Chondrocyte (in vitro differentiated cells): Measurements from ENCODE around the gene RUFY1. TPM values are rescaled to one million over a fixed set of nuclear protein-coding genes. Genes with fewer than 3 reads are reported as not detected.
"Not testable (repeated sequence)": the region's sequence is repeated elsewhere in the genome, so short reads cannot be mapped to it uniquely, and the experiment has no call there.

ENCODE experiments used
- DNase-seq: peaks from one replicate; pipeline ENCODE4 v3.0.0; 2021; ENCODE audit warnings: mixed read lengths, low spot score
- H3K27ac Mint-ChIP-seq: one replicate; pipeline ENCODE4 v1.8.0; 2021; ENCODE audit warnings: mild to moderate bottlenecking, moderate library complexity, mixed read lengths; ENCODE audit not compliant: unreplicated experiment
- H3K27me3 Mint-ChIP-seq: 2 replicates; pipeline ENCODE4 v1.8.0; 2021; ENCODE audit warnings: low read depth, mixed read lengths
- H3K36me3 Mint-ChIP-seq: 2 replicates; pipeline ENCODE4 v1.8.0; 2021; ENCODE audit warnings: low read depth, mixed read lengths
- H3K4me1 Mint-ChIP-seq: 2 replicates; pipeline ENCODE4 v1.8.0; 2021; ENCODE audit warnings: low read depth, mild to moderate bottlenecking, mixed read lengths
- H3K4me3 Mint-ChIP-seq: one replicate; pipeline ENCODE4 v1.8.0; 2021; ENCODE audit warnings: mild to moderate bottlenecking, moderate library complexity, mixed read lengths; ENCODE audit not compliant: unreplicated experiment
- H3K9me3 Mint-ChIP-seq: 2 replicates; pipeline ENCODE4 v1.8.0; 2021; ENCODE audit warnings: low read depth, mixed read lengths
- CTCF ChIP-seq: fragments of 200-600 bp; sonication (generic); IDR thresholded peaks from 2 replicates; pipeline ENCODE4 v1.5.0; 2021; ENCODE audit warnings: antibody characterized with exemption, mild to moderate bottlenecking, moderate library complexity
- total RNA-seq: library from RNA; stranded (reverse); gene quantifications from 3 replicates; pipeline ENCODE4 v1.2.1, GENCODE V29; 2021

The RUFY1 gene
- total RNA-seq, 1 donor from 2014 or later = 36.9 TPM

GRCh38 chr5:179658179-179658856, 108.0 kb downstream of the RUFY1 start:
- H3K36me3 Mint-ChIP-seq, DNase-seq, H3K4me1 Mint-ChIP-seq, H3K27me3 Mint-ChIP-seq, H3K9me3 Mint-ChIP-seq: not testable (repeated sequence)
- Mint-ChIP-seq H3K27ac (peak overlapping the region; percentile 80), H3K4me3 (peak overlapping the region; percentile 79)
- peak; percentile 29 for TF ChIP-seq CTCF

Other genes with a start within 250 kb of the RUFY1 start
- gene ADAMTS2, start 205.1 kb upstream of the RUFY1 start, total RNA-seq = 17.9 to 93.2 TPM (median 91.2 TPM) in 3 replicates
- 341 to 426 TPM (median 348 TPM) in 3 replicates for gene HNRNPH1, start 73.1 kb downstream of the RUFY1 start, total RNA-seq
- gene CBY3, start 130.5 kb downstream of the RUFY1 start, total RNA-seq = not detected in 3 replicates
- 695 to 849 TPM (median 699 TPM) in 3 replicates for gene CANX, start 148.4 kb downstream of the RUFY1 start, total RNA-seq
- gene MAML1, start 182.3 kb downstream of the RUFY1 start, total RNA-seq = 29.3 to 29.9 TPM (median 29.9 TPM) in 3 replicates
- gene LTC4S, start 243.4 kb downstream of the RUFY1 start, total RNA-seq = 1.2 to 1.7 TPM (median 1.3 TPM) in 3 replicates